MCF 10A (cell line): ENCODE data around the gene MZT2A. TPM values are rescaled to one million over a fixed set of nuclear protein-coding genes. Genes with fewer than 3 reads are reported as not detected.
"Not testable (repeated sequence)": the region's sequence is repeated elsewhere in the genome, so short reads cannot be mapped to it uniquely, and the experiment has no call there.

Source experiments
- BruUV-seq: library from RNA; stranded (reverse); fragments of 400-500 nt; replicated peaks from 2 replicates; lab custom pipeline; 2021; lab: Mats Ljungman, UMichigan
- CTCF ChIA-PET: fragments of 300-600 bp; sonication (Branson Sonifier 250); formaldehyde crosslinking; extraction: SDS; loops from one replicate; lab custom pipeline; 2021; ENCODE audit warnings: antibody characterized with exemption, inconsistent platforms; lab: Yijun Ruan, JAX
- POLR2A ChIA-PET: fragments of 300-600, 350-650 bp; sonication (Branson Sonifier 250); formaldehyde crosslinking; extraction: SDS; loops from one replicate; lab custom pipeline; 2020; ENCODE audit warnings: antibody characterized with exemption, inconsistent platforms; lab: Yijun Ruan, JAX
- DNase-seq: peaks from one replicate; pipeline ENCODE4 v3.0.0-alpha.2; 2018; ENCODE audit not compliant: unreplicated experiment
- H3K27ac Mint-ChIP-seq: one replicate; pipeline ENCODE4 v1.8.0; 2022; ENCODE audit warnings: mild to moderate bottlenecking, low read depth, mixed read lengths; ENCODE audit not compliant: unreplicated experiment
- H3K27me3 Mint-ChIP-seq: one replicate; pipeline ENCODE4 v1.8.0; 2022; ENCODE audit warnings: mixed read lengths; ENCODE audit not compliant: insufficient read depth, unreplicated experiment
- H3K36me3 Mint-ChIP-seq: one replicate; pipeline ENCODE4 v1.8.0; 2022; ENCODE audit warnings: mild to moderate bottlenecking, moderate library complexity, mixed read lengths; ENCODE audit not compliant: insufficient read depth, unreplicated experiment
- H3K4me1 Mint-ChIP-seq: one replicate; pipeline ENCODE4 v1.8.0; 2022; ENCODE audit warnings: mixed read lengths; ENCODE audit not compliant: insufficient read depth, unreplicated experiment
- H3K4me3 Mint-ChIP-seq: one replicate; pipeline ENCODE4 v1.8.0; 2022; ENCODE audit warnings: mild to moderate bottlenecking, moderate library complexity, mixed read lengths; ENCODE audit not compliant: unreplicated experiment
- H3K9me3 Mint-ChIP-seq: one replicate; pipeline ENCODE4 v1.8.0; 2022; ENCODE audit warnings: mixed read lengths; ENCODE audit not compliant: unreplicated experiment
- CTCF ChIP-seq: fragments of 200-600 bp; IDR thresholded peaks from one replicate; pipeline ENCODE4 v1.8.0; 2022; ENCODE audit warnings: antibody characterized with exemption, mild to moderate bottlenecking; ENCODE audit not compliant: unreplicated experiment
- intact Hi-C: fragments of 100-400 bp; cut with micrococcal nuclease; formaldehyde crosslinking; loops from 2 replicates; pipeline ENCODE4 v1.14.1; 2022
- total RNA-seq: library from RNA; stranded (reverse); gene quantifications from 2 replicates; pipeline ENCODE4 v1.2.3, GENCODE V29; 2022

The MZT2A gene
- total RNA-seq, 1 experiment from 2014 or later, result 147 TPM

GRCh38 chr2:131488306-131489205 is 3.6 kb downstream of the MZT2A start:
- ChIA-PET CTCF (interaction anchor here (0.6 to 2.1 kb wide), 3 partner anchors 74 to 184 kb away, joined by 4 to 11 read pairs (median 6); no protein-coding TSS in a partner anchor), POLR2A (no interaction called here)
- H3K36me3 Mint-ChIP-seq, result peaks cover 8% of the 10 kb centered on the region
- intact Hi-C loops, result no loop called here
- peaks cover 16% of the 10 kb centered on the region for H3K4me1 Mint-ChIP-seq
- no peaks in the 10 kb centered on the region for H3K9me3 Mint-ChIP-seq
- no peak overlapping the region for H3K4me3 Mint-ChIP-seq
- TF ChIP-seq CTCF, result no peak
- no peak for DNase-seq
- H3K27me3 Mint-ChIP-seq, result no peaks in the 10 kb centered on the region
- BruUV-seq, result no TSS peak
- peak overlapping the region; percentile 75 for H3K27ac Mint-ChIP-seq

GRCh38 chr2:131486201-131486902 is 5.8 kb downstream of the MZT2A start:
- CTCF ChIA-PET, result interaction anchor here (1.1 to 2.1 kb wide), 2 partner anchors 186 to 328 kb away, joined by 3 to 11 read pairs; no protein-coding TSS in a partner anchor
- BruUV-seq, H3K4me3 Mint-ChIP-seq, H3K27ac Mint-ChIP-seq, H3K27me3 Mint-ChIP-seq, POLR2A ChIA-PET, intact Hi-C loops, H3K9me3 Mint-ChIP-seq: not testable (repeated sequence)
- DNase-seq, result peak; percentile 22
- H3K36me3 Mint-ChIP-seq, result peaks cover 16% of the 10 kb centered on the region
- H3K4me1 Mint-ChIP-seq, result peaks cover 16% of the 10 kb centered on the region

- H3K27ac Mint-ChIP-seq, H3K27me3 Mint-ChIP-seq, intact Hi-C loops, BruUV-seq, H3K4me1 Mint-ChIP-seq, DNase-seq, H3K4me3 Mint-ChIP-seq, H3K9me3 Mint-ChIP-seq, POLR2A ChIA-PET, CTCF ChIA-PET: not testable (repeated sequence)
- H3K36me3 Mint-ChIP-seq, result peaks cover 16% of the 10 kb centered on the region
Observed at GRCh38 chr2:131484906-131485460, 7.2 kb downstream of the MZT2A start.

GRCh38 chr2:131483981-131484820 is 8.0 kb downstream of the MZT2A start:
- H3K9me3 Mint-ChIP-seq, H3K4me3 Mint-ChIP-seq, BruUV-seq, POLR2A ChIA-PET, intact Hi-C loops, H3K27ac Mint-ChIP-seq, H3K27me3 Mint-ChIP-seq, DNase-seq, H3K4me1 Mint-ChIP-seq: not testable (repeated sequence)
- peaks cover 16% of the 10 kb centered on the region for H3K36me3 Mint-ChIP-seq
- CTCF ChIA-PET, result interaction anchor here (1.1 kb wide), 1 partner anchor 71 kb away, joined by 5 read pairs; no protein-coding TSS in a partner anchor

- BruUV-seq, H3K4me3 Mint-ChIP-seq, H3K4me1 Mint-ChIP-seq, H3K9me3 Mint-ChIP-seq, POLR2A ChIA-PET, H3K27me3 Mint-ChIP-seq, H3K27ac Mint-ChIP-seq, intact Hi-C loops, DNase-seq: not testable (repeated sequence)
- CTCF ChIA-PET, result interaction anchor here (1.0 kb wide), 1 partner anchor 10 kb away, joined by 6 read pairs; the partner anchor contains the start of gene MZT2A
- H3K36me3 Mint-ChIP-seq, result peaks cover 17% of the 10 kb centered on the region
Observed at GRCh38 chr2:131482506-131483155, 9.6 kb downstream of the MZT2A start.

- POLR2A ChIA-PET, H3K27ac Mint-ChIP-seq, DNase-seq, intact Hi-C loops, H3K9me3 Mint-ChIP-seq, BruUV-seq, H3K4me1 Mint-ChIP-seq, H3K27me3 Mint-ChIP-seq, H3K4me3 Mint-ChIP-seq: not testable (repeated sequence)
- CTCF ChIA-PET, result interaction anchor here (0.6 to 1.3 kb wide), 2 partner anchors 12 to 233 kb away, joined by 4 to 5 read pairs; no protein-coding TSS in a partner anchor
- peaks cover 25% of the 10 kb centered on the region for H3K36me3 Mint-ChIP-seq
Observed at GRCh38 chr2:131480351-131480750, 11.8 kb downstream of the MZT2A start.

- POLR2A ChIA-PET, H3K4me3 Mint-ChIP-seq, BruUV-seq, CTCF ChIA-PET, intact Hi-C loops, H3K9me3 Mint-ChIP-seq, H3K27me3 Mint-ChIP-seq, DNase-seq, H3K4me1 Mint-ChIP-seq, H3K27ac Mint-ChIP-seq: not testable (repeated sequence)
- peaks cover 32% of the 10 kb centered on the region for H3K36me3 Mint-ChIP-seq
Observed at GRCh38 chr2:131478850-131479461, 13.2 kb downstream of the MZT2A start.
